NCI-H526 treated with DMSO at 0.1 percent for 48 hours (cell line): Measurements from ENCODE around the gene MCTS1.
"Not testable (repeated sequence)": the region's sequence is repeated elsewhere in the genome, so short reads cannot be mapped to it uniquely, and the experiment has no call there.

Experiments used
- DNase-seq: peaks from one replicate; lab custom pipeline; 2025; lab: John Stamatoyannopoulos, UW

The MCTS1 gene

DNA sequence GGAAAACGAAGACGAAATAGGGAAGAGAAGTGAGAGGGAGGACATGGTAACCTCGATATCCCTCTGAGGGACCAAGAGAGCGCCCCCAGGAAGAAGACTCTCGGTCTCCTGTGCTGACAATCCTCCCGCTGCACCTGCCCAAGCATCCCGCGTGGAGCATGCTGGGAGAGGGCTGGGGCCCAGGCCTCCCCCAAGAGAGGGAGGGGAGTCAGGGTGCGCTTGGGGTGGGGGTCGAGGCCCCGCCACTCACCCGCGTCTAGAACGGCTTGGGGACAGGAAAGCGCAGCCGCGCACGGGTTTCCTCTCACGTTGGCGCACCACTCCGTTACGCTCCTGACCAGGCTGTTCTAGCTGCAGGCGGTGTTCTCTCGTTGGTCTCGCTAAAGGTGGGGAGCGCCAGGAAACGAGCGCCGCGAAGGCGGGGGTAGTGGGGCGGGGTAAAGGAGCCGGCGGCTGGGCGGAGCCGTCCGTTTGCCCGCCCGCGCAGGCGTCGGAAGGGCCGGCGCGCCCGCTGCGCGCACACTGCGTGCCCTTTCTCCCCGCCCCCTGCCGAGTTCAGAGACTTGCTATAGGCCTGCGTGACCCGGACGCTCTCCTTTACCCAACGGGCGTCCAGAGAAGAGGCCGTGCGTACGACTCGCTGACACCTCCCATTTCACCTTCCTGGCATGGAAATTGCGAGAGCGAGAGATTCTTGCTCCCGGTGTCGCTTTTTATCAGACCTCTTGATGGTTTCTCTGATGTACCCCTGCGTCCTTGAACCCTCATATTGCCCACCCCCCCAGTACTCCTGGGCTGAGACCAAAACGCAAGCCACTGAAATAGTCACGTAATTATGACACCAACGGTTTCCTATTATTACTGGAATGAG is 26.0 kb downstream of the MCTS1 start, which contains the start of gene C1GALT1C1:
Gene C1GALT1C1, minus strand, starts transcription at position 388 of the 871 bp plus-strand sequence. CDS start 2,888 bp downstream, outside the sequence.
- peak; percentile 92 for DNase-seq

DNA sequence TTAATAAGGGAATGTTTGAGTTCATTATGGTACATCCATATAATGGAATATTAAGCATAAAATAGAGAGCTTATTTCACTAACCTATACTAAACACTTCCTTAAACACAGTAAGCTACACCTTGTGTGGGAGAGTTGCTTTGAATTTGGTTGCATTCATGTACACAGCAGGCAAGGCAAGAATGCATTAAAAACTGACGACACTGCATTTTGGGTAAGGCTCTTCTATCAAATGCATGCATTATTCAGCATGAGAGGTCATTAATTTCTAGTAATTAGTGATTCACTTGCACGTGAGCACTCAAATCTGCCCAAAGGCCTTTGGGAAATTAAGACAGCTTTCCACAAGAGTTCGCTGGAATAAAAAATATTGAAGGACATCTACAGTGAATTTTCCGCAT is 34.7 kb downstream of the MCTS1 start:
- no peak for DNase-seq

DNA sequence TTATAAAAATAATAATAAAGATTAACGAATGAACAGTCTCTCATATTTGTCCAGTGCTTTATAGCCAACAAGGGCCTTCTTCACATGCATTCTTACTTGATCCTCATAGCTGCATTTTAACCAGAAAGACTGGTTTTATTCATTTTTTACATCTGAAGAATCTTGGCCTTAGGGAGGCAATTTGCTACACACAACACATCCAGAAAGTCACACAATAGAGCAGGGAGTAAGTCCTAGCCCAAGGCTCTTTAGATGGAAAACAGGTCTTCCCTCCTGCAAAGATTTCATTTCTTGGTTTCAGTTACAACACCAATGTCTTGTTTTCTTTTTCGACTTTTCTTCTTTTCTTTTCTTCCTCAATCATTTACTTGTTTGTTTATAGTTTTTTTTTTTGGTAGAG is 39.0 kb downstream of the MCTS1 start:
- DNase-seq = no peak

DNA sequence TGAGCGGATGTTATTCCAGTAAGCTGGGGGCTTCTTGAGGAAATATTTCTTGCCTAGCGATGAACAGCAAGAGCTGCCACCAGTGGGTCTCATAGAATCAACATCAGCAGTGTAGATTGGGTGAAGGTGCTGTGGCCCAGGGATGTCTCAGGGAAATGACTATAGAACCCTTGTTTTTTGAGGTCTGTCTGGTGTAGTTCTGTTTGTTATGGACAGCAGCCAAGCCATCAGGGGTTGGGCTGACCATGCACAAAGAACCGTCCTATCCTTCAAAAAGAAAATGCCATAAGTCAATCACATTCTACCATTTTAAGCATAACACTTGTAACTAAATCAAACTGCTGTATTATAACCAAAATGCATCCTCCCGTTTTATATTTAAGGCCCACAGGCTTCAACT is 43.2 kb downstream of the MCTS1 start:
- DNase-seq = no peak

DNA sequence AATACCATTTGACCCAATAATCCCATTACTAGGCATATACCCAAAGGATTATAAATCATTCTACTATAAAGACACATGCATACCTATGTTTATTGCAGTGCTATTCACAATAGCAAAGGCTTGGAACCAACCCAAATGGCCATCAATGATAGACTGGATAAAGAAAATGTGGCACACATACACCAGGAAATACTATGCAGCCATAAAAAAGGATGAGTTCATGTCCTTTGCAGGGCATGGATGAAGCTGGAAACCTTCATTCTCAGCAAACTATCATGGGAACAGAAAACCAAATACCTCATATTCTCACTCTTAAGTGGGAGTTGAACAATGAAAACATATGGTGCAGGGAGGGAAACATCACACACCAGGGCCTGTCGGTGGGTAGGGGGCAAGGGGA is 48.4 kb downstream of the MCTS1 start:
- DNase-seq = not testable (repeated sequence)

DNA sequence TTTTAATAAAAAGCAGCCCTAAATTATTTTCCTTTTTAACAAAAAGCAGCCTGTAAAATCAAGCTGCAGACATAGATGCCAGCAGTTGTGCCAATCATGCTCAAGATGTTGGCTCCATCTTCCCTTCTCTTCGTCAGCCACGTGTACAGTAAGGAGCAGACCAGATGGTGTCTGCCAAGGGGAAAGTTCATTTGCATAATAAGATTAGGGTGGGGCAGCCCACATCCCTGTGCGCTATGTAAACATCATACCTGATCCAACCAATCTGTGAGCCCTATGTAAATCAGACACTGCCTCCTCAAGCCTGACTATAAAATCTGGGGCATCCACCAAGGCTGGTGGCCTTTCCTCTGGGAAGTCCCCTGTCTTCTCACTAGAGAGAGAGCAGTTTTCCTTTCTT is 49.1 kb downstream of the MCTS1 start:
- DNase-seq = peak; percentile 36

DNA sequence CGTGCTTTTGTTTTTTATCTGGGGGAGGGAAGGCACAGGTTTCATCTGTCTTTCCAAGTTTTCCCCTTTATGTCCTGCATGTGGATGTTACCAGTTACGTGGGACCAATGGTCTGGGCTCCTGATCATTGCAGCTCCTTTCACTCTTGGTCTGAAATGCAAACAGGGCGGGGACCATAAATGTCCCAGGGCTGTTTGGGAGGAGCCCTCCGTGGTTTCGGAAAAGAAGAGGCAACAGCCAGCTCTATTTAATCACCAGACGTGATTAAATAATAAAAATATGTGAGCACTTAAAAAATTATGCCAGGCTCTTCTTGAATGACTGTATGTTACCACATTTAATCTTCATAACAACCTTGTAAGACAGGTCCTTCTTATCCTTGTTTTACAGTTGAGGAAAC is 56.7 kb downstream of the MCTS1 start:
- no peak for DNase-seq
